IMR-90 (cell line): ENCODE data around the gene QKI. TPM values are rescaled to one million over a fixed set of nuclear protein-coding genes. Genes with fewer than 3 reads are reported as not detected.

Source experiments
- ATAC-seq: fragments of 200-7000 bp; cut with Tn5 transposase; 2 replicates; pipeline ENCODE4 v1.9.1; 2020; ENCODE audit warnings: low read depth, mild to moderate bottlenecking, moderate library complexity
- BruUV-seq: library from RNA; stranded (reverse); fragments of 400-500 nt; replicated peaks from 2 replicates; lab custom pipeline; 2021; lab: Mats Ljungman, UMichigan
- CTCF ChIA-PET: fragments of 300-600 bp; formaldehyde crosslinking; extraction: SDS; loops from one replicate; lab custom pipeline; 2021; ENCODE audit warnings: antibody characterized with exemption; lab: Yijun Ruan, JAX
- POLR2A ChIA-PET: fragments of 300-600 bp; sonication (Branson Sonifier 250); formaldehyde crosslinking; loops from one replicate; lab custom pipeline; 2022; ENCODE audit warnings: antibody characterized with exemption; ENCODE audit not compliant: unreplicated experiment; lab: Charles Lee
- DNase-seq: peaks from one replicate; pipeline ENCODE4 v3.0.0; 2013
- H2AFZ ChIP-seq: replicated peaks from 2 replicates; pipeline ENCODE3; 2013; ENCODE audit warnings: low read length, mild to moderate bottlenecking; ENCODE audit not compliant: poor library complexity
- H2AK5ac ChIP-seq: 2 replicates; pipeline ENCODE4 v1.6.1; 2013; ENCODE audit warnings: low read depth, low read length, inconsistent platforms
- H2AK9ac ChIP-seq: replicated peaks from 2 replicates; pipeline ENCODE3; 2013; ENCODE audit warnings: mild to moderate bottlenecking, low read depth, low read length, moderate library complexity; ENCODE audit not compliant: poor library complexity
- H2BK120ac ChIP-seq: 2 replicates; pipeline ENCODE4 v1.6.1; 2013; ENCODE audit warnings: low read depth, low read length, inconsistent platforms
- H2BK15ac ChIP-seq: 3 replicates; pipeline ENCODE4 v1.6.1; 2013; ENCODE audit warnings: low read depth, low read length, inconsistent platforms
- H2BK20ac ChIP-seq: 2 replicates; pipeline ENCODE4 v1.6.1; 2013; ENCODE audit warnings: low read depth, mild to moderate bottlenecking, inconsistent platforms, low read length, moderate library complexity
- H2BK5ac ChIP-seq: 2 replicates; pipeline ENCODE4 v1.6.1; 2013; ENCODE audit warnings: mild to moderate bottlenecking, low read depth, low read length, inconsistent platforms; ENCODE audit not compliant: poor library complexity, severe bottlenecking
- H3K14ac ChIP-seq: replicated peaks from 2 replicates; pipeline ENCODE4 v1.6.1; 2013; ENCODE audit warnings: low read depth, low read length, inconsistent platforms
- H3K18ac ChIP-seq: 2 replicates; pipeline ENCODE4 v1.6.1; 2013; ENCODE audit warnings: low read depth, low read length, control low read depth
- H3K23ac ChIP-seq: 2 replicates; pipeline ENCODE4 v1.6.1; 2013; ENCODE audit warnings: low read depth, low read length, inconsistent platforms
- H3K27ac ChIP-seq: 2 replicates; pipeline ENCODE4 v1.5.1; 2013; ENCODE audit warnings: mild to moderate bottlenecking, control low read depth, low read length; ENCODE audit not compliant: insufficient read depth
- H3K27me3 ChIP-seq: 2 replicates; pipeline ENCODE4 v1.6.1; 2013; ENCODE audit warnings: low read length; ENCODE audit not compliant: control insufficient read depth, insufficient read depth
- H3K36me3 ChIP-seq: 2 replicates; pipeline ENCODE4 v1.6.1; 2013; ENCODE audit warnings: low read length, mixed read lengths; ENCODE audit not compliant: control insufficient read depth, insufficient read depth
- H3K4ac ChIP-seq: 2 replicates; pipeline ENCODE4 v1.6.1; 2013; ENCODE audit warnings: low read depth, low read length, inconsistent platforms
- H3K4me1 ChIP-seq: 2 replicates; pipeline ENCODE4 v1.6.1; 2013; ENCODE audit warnings: low read length, mixed read lengths; ENCODE audit not compliant: control insufficient read depth, insufficient read depth
- H3K4me2 ChIP-seq: 2 replicates; pipeline ENCODE4 v1.6.1; 2013; ENCODE audit warnings: low read depth, mild to moderate bottlenecking, control low read depth, low read length, moderate library complexity
- H3K4me3 ChIP-seq: 2 replicates; pipeline ENCODE4 v1.5.1; 2013; ENCODE audit warnings: low read depth, mild to moderate bottlenecking, control low read depth, low read length, moderate library complexity; ENCODE audit not compliant: insufficient read depth
- H3K56ac ChIP-seq: 2 replicates; pipeline ENCODE4 v1.6.1; 2013; ENCODE audit warnings: low read length, inconsistent platforms; ENCODE audit not compliant: insufficient read depth; ENCODE audit errors: extremely low read depth
- H3K79me1 ChIP-seq, 2 experiments: 2 replicates each; pipeline ENCODE4 v1.6.1; 2013; ENCODE audit warnings: low read length in 2 of 2, inconsistent platforms in 1 of 2, low read depth in 1 of 2
- H3K9ac ChIP-seq: 2 replicates; pipeline ENCODE4 v1.6.1; 2013; ENCODE audit warnings: low read depth, low read length, control low read depth
- H3K9me1 ChIP-seq: 2 replicates; pipeline ENCODE4 v1.6.1; 2013; ENCODE audit warnings: low read length, inconsistent platforms; ENCODE audit not compliant: insufficient read depth
- H3K9me3 ChIP-seq: 2 replicates; pipeline ENCODE4 v1.6.1; 2013; ENCODE audit warnings: low read length; ENCODE audit not compliant: control insufficient read depth, insufficient read depth
- H4K20me1 ChIP-seq: 2 replicates; pipeline ENCODE4 v1.6.1; 2013; ENCODE audit warnings: low read length, inconsistent platforms; ENCODE audit not compliant: insufficient read depth
- H4K5ac ChIP-seq: 2 replicates; pipeline ENCODE4 v1.6.1; 2013; ENCODE audit warnings: mild to moderate bottlenecking, low read depth, low read length, control low read depth
- H4K8ac ChIP-seq, 2 experiments: 2 replicates each; pipeline ENCODE4 v1.6.1; 2013; ENCODE audit warnings: low read depth in 2 of 2, low read length in 2 of 2, control low read depth in 1 of 2, inconsistent platforms in 1 of 2
- H4K91ac ChIP-seq: 2 replicates; pipeline ENCODE4 v1.6.1; 2013; ENCODE audit warnings: low read depth, low read length, inconsistent platforms; ENCODE audit not compliant: insufficient read depth
- CEBPB ChIP-seq: IDR thresholded peaks from 2 replicates; pipeline ENCODE4 v1.6.1; 2012; ENCODE audit warnings: low read depth, low read length, improper control_type of control experiment
- MAFK ChIP-seq: IDR thresholded peaks from 2 replicates; pipeline ENCODE4 v1.6.1; 2012; ENCODE audit warnings: low read depth, low read length, improper control_type of control experiment
- MAZ ChIP-seq: IDR thresholded peaks from 2 replicates; pipeline ENCODE4 v1.6.1; 2012; ENCODE audit warnings: low read depth, mild to moderate bottlenecking, low read length, improper control_type of control experiment, moderate library complexity, borderline replicate concordance
- RFX5 ChIP-seq: IDR thresholded peaks from 2 replicates; pipeline ENCODE4 v1.8.0; 2012; ENCODE audit warnings: low read depth, mild to moderate bottlenecking, low read length, moderate library complexity
- SMC3 ChIP-seq: fragments of 150-350 bp; IDR thresholded peaks from 2 replicates; pipeline ENCODE4 v1.6.1; 2016; ENCODE audit warnings: low read depth, mild to moderate bottlenecking, antibody characterized with exemption, low read length, moderate library complexity
- WGBS, 2 experiments: methylation state at CpG; one replicate each; pipeline versions ENCODE4 v1.1.5 to v1.1.7; 2013; ENCODE audit warnings: missing lambda C conversion rate in 2 of 2; ENCODE audit not compliant: insufficient read length in 1 of 2; ENCODE audit errors: extremely low coverage in 2 of 2; 5-methylcytosine and 5-hydroxymethylcytosine counted together
- dilution Hi-C: fragments of 300-500 bp; cut with HindIII; formaldehyde crosslinking; loops from one replicate; pipeline ENCODE4 v1.14.3; 2018; ENCODE audit warnings: low sequenced_read_pairs; ENCODE audit not compliant: unreplicated experiment
- in situ Hi-C: fragments of 300-500 bp; cut with MboI; formaldehyde crosslinking; loops from 3 replicates; pipeline ENCODE4 v1.14.3; 2019; ENCODE audit warnings: low sequenced_read_pairs, inconsistent platforms, mixed read lengths
- intact Hi-C: fragments of 100-400 bp; cut with micrococcal nuclease; formaldehyde crosslinking; loops from 2 replicates; pipeline ENCODE4 v1.10.0; 2022
- polyA plus RNA-seq, 3 experiments: library from polyadenylated mRNA; depleted of rRNA; stranded (reverse); fragments of >200 nt; gene quantifications; 2 replicates each; pipeline ENCODE4 v1.2.3, GENCODE V29; 2012; ENCODE audit warnings: low replicate concordance in 1 of 3
- total RNA-seq: library from RNA; depleted of rRNA; stranded (reverse); fragments of >200 nt; gene quantifications from 2 replicates; pipeline ENCODE4 v1.2.3, GENCODE V29; 2012
- TF ChIP-seq, protein P1 (sequence below): conservative IDR thresholded peaks from 2 replicates; pipeline ENCODE4 v1.5.1; 2012; ENCODE audit warnings: mild to moderate bottlenecking, low read depth, low read length, improper control_type of control experiment

Gene QKI
- total and polyA plus RNA-seq, 2 of the 4 experiments (the other 2 are of a cell fraction) = 112 to 232 TPM

- Histone ChIP-seq H3K14ac (no peak overlapping the region), H4K91ac (no peak overlapping the region), H2BK15ac (no peak overlapping the region), H4K8ac (no peak overlapping the region), H3K18ac (no peak overlapping the region), H2AK9ac (no peak overlapping the region), H2AK5ac (no peak overlapping the region), H3K4me3 (no peak overlapping the region), H4K5ac (no peak overlapping the region), H3K27me3 (no peaks in the 10 kb centered on the region; the same call in 1 of the 2 replicates), H3K79me1 (no peaks in the 10 kb centered on the region), H3K56ac (no peak overlapping the region), H2AFZ (no peak overlapping the region), H2BK5ac (no peak overlapping the region), H3K4me1 (no peaks in the 10 kb centered on the region), H2BK120ac (no peak overlapping the region), H3K9me1 (no peaks in the 10 kb centered on the region), H3K27ac (no peak overlapping the region), H3K23ac (no peak overlapping the region), H2BK20ac (no peak overlapping the region), H4K20me1 (no peaks in the 10 kb centered on the region), H3K4me2 (no peak overlapping the region), H3K9ac (no peak overlapping the region), H3K9me3 (peaks cover 9% of the 10 kb centered on the region), H3K4ac (no peak overlapping the region), H3K36me3 (no peaks in the 10 kb centered on the region)
- WGBS, 2 experiments = 100% methylated on average over 1 of the region's 8 CpGs; no CpG with 5 or more reads in 1 of the 2 experiments
- intact Hi-C loops = no loop called here
- no peak for ATAC-seq
- ChIA-PET POLR2A (no interaction called here), CTCF (no interaction called here)
- dilution Hi-C loops = no loop called here
- TF ChIP-seq MAFK = no peak
- TF ChIP-seq, protein P1, sequence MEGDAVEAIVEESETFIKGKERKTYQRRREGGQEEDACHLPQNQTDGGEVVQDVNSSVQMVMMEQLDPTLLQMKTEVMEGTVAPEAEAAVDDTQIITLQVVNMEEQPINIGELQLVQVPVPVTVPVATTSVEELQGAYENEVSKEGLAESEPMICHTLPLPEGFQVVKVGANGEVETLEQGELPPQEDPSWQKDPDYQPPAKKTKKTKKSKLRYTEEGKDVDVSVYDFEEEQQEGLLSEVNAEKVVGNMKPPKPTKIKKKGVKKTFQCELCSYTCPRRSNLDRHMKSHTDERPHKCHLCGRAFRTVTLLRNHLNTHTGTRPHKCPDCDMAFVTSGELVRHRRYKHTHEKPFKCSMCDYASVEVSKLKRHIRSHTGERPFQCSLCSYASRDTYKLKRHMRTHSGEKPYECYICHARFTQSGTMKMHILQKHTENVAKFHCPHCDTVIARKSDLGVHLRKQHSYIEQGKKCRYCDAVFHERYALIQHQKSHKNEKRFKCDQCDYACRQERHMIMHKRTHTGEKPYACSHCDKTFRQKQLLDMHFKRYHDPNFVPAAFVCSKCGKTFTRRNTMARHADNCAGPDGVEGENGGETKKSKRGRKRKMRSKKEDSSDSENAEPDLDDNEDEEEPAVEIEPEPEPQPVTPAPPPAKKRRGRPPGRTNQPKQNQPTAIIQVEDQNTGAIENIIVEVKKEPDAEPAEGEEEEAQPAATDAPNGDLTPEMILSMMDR = no peak
- TF ChIP-seq CEBPB = no peak
- TF ChIP-seq RFX5 = no peak
- TF ChIP-seq SMC3 = no peak
- no peak for TF ChIP-seq MAZ
- no peak for DNase-seq
- no TSS peak for BruUV-seq
- in situ Hi-C loops = no loop called here
Measured at GRCh38 chr6:163626073-163626867, 211.8 kb downstream of the QKI start.
